Thyroid gland (tissue), 4 donors: ENCODE results near the gene HELLS.

Source experiments
- CTCF ChIP-seq, 6 experiments: fragments of 200-600 bp in 3 of 6; fragments of 450-650 bp in 3 of 6; sonication (generic) in 3 of 6; IDR thresholded peaks; one replicate each; pipeline ENCODE4 v1.5.1; 2016 to 2019; ENCODE audit warnings: antibody characterized with exemption in 6 of 6, mild to moderate bottlenecking in 2 of 6, inconsistent platforms in 1 of 6, moderate library complexity in 1 of 6
- POLR2A ChIP-seq, 2 donors: fragments of 450-650 bp; IDR thresholded peaks; one replicate each; pipeline ENCODE4 v1.6.1; 2017; ENCODE audit warnings: antibody characterized with exemption in 2 of 2, mild to moderate bottlenecking in 2 of 2, moderate library complexity in 1 of 2

DNA sequence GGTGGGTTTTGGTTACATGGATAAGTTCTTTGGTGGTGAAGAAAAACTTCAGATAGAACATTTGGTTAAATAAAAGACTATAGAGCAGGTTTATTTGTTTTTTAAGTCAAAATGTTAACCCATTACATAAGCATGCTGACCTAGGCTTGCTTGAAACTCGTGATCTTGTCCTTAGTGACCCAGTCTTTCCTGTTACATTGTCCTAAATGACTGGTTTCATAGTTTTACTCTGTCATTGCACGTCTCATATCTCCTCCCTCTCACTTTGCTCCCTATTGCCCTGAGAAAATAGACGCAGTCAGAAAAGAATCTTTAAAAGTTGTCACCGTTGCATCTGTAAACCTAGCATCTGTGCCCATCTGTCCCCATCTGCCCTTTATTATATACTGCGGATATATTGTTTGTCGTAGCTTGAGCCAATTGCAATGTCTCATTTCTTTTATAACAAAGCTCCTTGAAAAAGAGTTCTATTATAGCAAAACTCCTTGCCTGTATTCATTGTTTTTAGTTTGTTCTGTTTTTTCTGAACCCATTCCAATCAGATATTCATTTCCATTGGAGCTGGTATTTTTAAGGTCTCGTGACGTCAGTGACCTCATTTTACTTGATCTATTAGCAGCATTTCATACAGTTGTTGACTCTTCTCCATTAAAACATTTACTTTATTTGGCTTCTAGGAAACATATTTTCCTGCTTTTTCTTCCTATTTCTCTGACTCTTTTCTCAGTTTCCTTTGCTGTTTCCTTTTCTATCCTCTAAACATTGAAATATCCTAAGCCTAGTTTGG is 57.3 kb downstream of the HELLS start:
- TF ChIP-seq CTCF (IDR thresholded peaks at IDR 0.05) (no peak), POLR2A (IDR thresholded peaks at IDR 0.05) (no peak)
